IMR-90 (cell line): ENCODE results near the gene RNF217. TPM values are rescaled to one million over a fixed set of nuclear protein-coding genes. Genes with fewer than 3 reads are reported as not detected.

Experiments
- ATAC-seq: fragments of 200-7000 bp; cut with Tn5 transposase; 2 replicates; pipeline ENCODE4 v1.9.1; 2020; ENCODE audit warnings: low read depth, mild to moderate bottlenecking, moderate library complexity
- BruUV-seq: library from RNA; stranded (reverse); fragments of 400-500 nt; replicated peaks from 2 replicates; lab custom pipeline; 2021; lab: Mats Ljungman, UMichigan
- CTCF ChIA-PET: fragments of 300-600 bp; formaldehyde crosslinking; extraction: SDS; loops from one replicate; lab custom pipeline; 2021; ENCODE audit warnings: antibody characterized with exemption; lab: Yijun Ruan, JAX
- POLR2A ChIA-PET: fragments of 300-600 bp; sonication (Branson Sonifier 250); formaldehyde crosslinking; loops from one replicate; lab custom pipeline; 2022; ENCODE audit warnings: antibody characterized with exemption; ENCODE audit not compliant: unreplicated experiment; lab: Charles Lee
- DNase-seq: peaks from one replicate; pipeline ENCODE4 v3.0.0; 2013
- H2AFZ ChIP-seq: replicated peaks from 2 replicates; pipeline ENCODE3; 2013; ENCODE audit warnings: low read length, mild to moderate bottlenecking; ENCODE audit not compliant: poor library complexity
- H2AK5ac ChIP-seq: 2 replicates; pipeline ENCODE4 v1.6.1; 2013; ENCODE audit warnings: low read depth, low read length, inconsistent platforms
- H2AK9ac ChIP-seq: replicated peaks from 2 replicates; pipeline ENCODE3; 2013; ENCODE audit warnings: mild to moderate bottlenecking, low read depth, low read length, moderate library complexity; ENCODE audit not compliant: poor library complexity
- H2BK120ac ChIP-seq: 2 replicates; pipeline ENCODE4 v1.6.1; 2013; ENCODE audit warnings: low read depth, low read length, inconsistent platforms
- H2BK15ac ChIP-seq: 3 replicates; pipeline ENCODE4 v1.6.1; 2013; ENCODE audit warnings: low read depth, low read length, inconsistent platforms
- H2BK20ac ChIP-seq: 2 replicates; pipeline ENCODE4 v1.6.1; 2013; ENCODE audit warnings: low read depth, mild to moderate bottlenecking, inconsistent platforms, low read length, moderate library complexity
- H2BK5ac ChIP-seq: 2 replicates; pipeline ENCODE4 v1.6.1; 2013; ENCODE audit warnings: mild to moderate bottlenecking, low read depth, low read length, inconsistent platforms; ENCODE audit not compliant: poor library complexity, severe bottlenecking
- H3K14ac ChIP-seq: replicated peaks from 2 replicates; pipeline ENCODE4 v1.6.1; 2013; ENCODE audit warnings: low read depth, low read length, inconsistent platforms
- H3K18ac ChIP-seq: 2 replicates; pipeline ENCODE4 v1.6.1; 2013; ENCODE audit warnings: low read depth, low read length, control low read depth
- H3K23ac ChIP-seq: 2 replicates; pipeline ENCODE4 v1.6.1; 2013; ENCODE audit warnings: low read depth, low read length, inconsistent platforms
- H3K27ac ChIP-seq: 2 replicates; pipeline ENCODE4 v1.5.1; 2013; ENCODE audit warnings: mild to moderate bottlenecking, control low read depth, low read length; ENCODE audit not compliant: insufficient read depth
- H3K27me3 ChIP-seq: 2 replicates; pipeline ENCODE4 v1.6.1; 2013; ENCODE audit warnings: low read length; ENCODE audit not compliant: control insufficient read depth, insufficient read depth
- H3K36me3 ChIP-seq: 2 replicates; pipeline ENCODE4 v1.6.1; 2013; ENCODE audit warnings: low read length, mixed read lengths; ENCODE audit not compliant: control insufficient read depth, insufficient read depth
- H3K4ac ChIP-seq: 2 replicates; pipeline ENCODE4 v1.6.1; 2013; ENCODE audit warnings: low read depth, low read length, inconsistent platforms
- H3K4me1 ChIP-seq: 2 replicates; pipeline ENCODE4 v1.6.1; 2013; ENCODE audit warnings: low read length, mixed read lengths; ENCODE audit not compliant: control insufficient read depth, insufficient read depth
- H3K4me2 ChIP-seq: 2 replicates; pipeline ENCODE4 v1.6.1; 2013; ENCODE audit warnings: low read depth, mild to moderate bottlenecking, control low read depth, low read length, moderate library complexity
- H3K4me3 ChIP-seq: 2 replicates; pipeline ENCODE4 v1.5.1; 2013; ENCODE audit warnings: low read depth, mild to moderate bottlenecking, control low read depth, low read length, moderate library complexity; ENCODE audit not compliant: insufficient read depth
- H3K56ac ChIP-seq: 2 replicates; pipeline ENCODE4 v1.6.1; 2013; ENCODE audit warnings: low read length, inconsistent platforms; ENCODE audit not compliant: insufficient read depth; ENCODE audit errors: extremely low read depth
- H3K79me1 ChIP-seq, 2 experiments: 2 replicates each; pipeline ENCODE4 v1.6.1; 2013; ENCODE audit warnings: low read length in 2 of 2, inconsistent platforms in 1 of 2, low read depth in 1 of 2
- H3K9ac ChIP-seq: 2 replicates; pipeline ENCODE4 v1.6.1; 2013; ENCODE audit warnings: low read depth, low read length, control low read depth
- H3K9me1 ChIP-seq: 2 replicates; pipeline ENCODE4 v1.6.1; 2013; ENCODE audit warnings: low read length, inconsistent platforms; ENCODE audit not compliant: insufficient read depth
- H3K9me3 ChIP-seq: 2 replicates; pipeline ENCODE4 v1.6.1; 2013; ENCODE audit warnings: low read length; ENCODE audit not compliant: control insufficient read depth, insufficient read depth
- H4K20me1 ChIP-seq: 2 replicates; pipeline ENCODE4 v1.6.1; 2013; ENCODE audit warnings: low read length, inconsistent platforms; ENCODE audit not compliant: insufficient read depth
- H4K5ac ChIP-seq: 2 replicates; pipeline ENCODE4 v1.6.1; 2013; ENCODE audit warnings: mild to moderate bottlenecking, low read depth, low read length, control low read depth
- H4K8ac ChIP-seq, 2 experiments: 2 replicates each; pipeline ENCODE4 v1.6.1; 2013; ENCODE audit warnings: low read depth in 2 of 2, low read length in 2 of 2, control low read depth in 1 of 2, inconsistent platforms in 1 of 2
- H4K91ac ChIP-seq: 2 replicates; pipeline ENCODE4 v1.6.1; 2013; ENCODE audit warnings: low read depth, low read length, inconsistent platforms; ENCODE audit not compliant: insufficient read depth
- BHLHE40 ChIP-seq: fragments of 150-350 bp; IDR thresholded peaks from 2 replicates; pipeline ENCODE4 v1.6.1; 2016; ENCODE audit warnings: mild to moderate bottlenecking, low read depth, low read length
- CEBPB ChIP-seq: IDR thresholded peaks from 2 replicates; pipeline ENCODE4 v1.6.1; 2012; ENCODE audit warnings: low read depth, low read length, improper control_type of control experiment
- CHD1 ChIP-seq: IDR thresholded peaks from 2 replicates; pipeline ENCODE4 v1.6.1; 2012; ENCODE audit warnings: low read depth, low read length, improper control_type of control experiment
- CTCF ChIP-seq: conservative IDR thresholded peaks from 2 replicates; pipeline ENCODE4 v1.5.1; 2012; ENCODE audit warnings: mild to moderate bottlenecking, low read depth, low read length, improper control_type of control experiment
- ELK1 ChIP-seq: fragments of 150-350 bp; IDR thresholded peaks from 2 replicates; pipeline ENCODE4 v1.6.1; 2016; ENCODE audit warnings: low read depth, mild to moderate bottlenecking, low read length, moderate library complexity, borderline replicate concordance
- FOS ChIP-seq: fragments of 150-350 bp; IDR thresholded peaks from 2 replicates; pipeline ENCODE4 v1.6.1; 2016; ENCODE audit warnings: low read depth, low read length
- MAFK ChIP-seq: IDR thresholded peaks from 2 replicates; pipeline ENCODE4 v1.6.1; 2012; ENCODE audit warnings: low read depth, low read length, improper control_type of control experiment
- MAZ ChIP-seq: IDR thresholded peaks from 2 replicates; pipeline ENCODE4 v1.6.1; 2012; ENCODE audit warnings: low read depth, mild to moderate bottlenecking, low read length, improper control_type of control experiment, moderate library complexity, borderline replicate concordance
- MXI1 ChIP-seq: IDR thresholded peaks from 2 replicates; pipeline ENCODE4 v1.6.1; 2012; ENCODE audit warnings: low read depth, mild to moderate bottlenecking, low read length, moderate library complexity, borderline replicate concordance
- NFE2L2 ChIP-seq: fragments of 150-350 bp; IDR thresholded peaks from 2 replicates; pipeline ENCODE4 v1.6.1; 2016; ENCODE audit warnings: low read depth, mild to moderate bottlenecking, low read length
- POLR2A ChIP-seq: IDR thresholded peaks from 2 replicates; pipeline ENCODE4 v1.6.1; 2012; ENCODE audit warnings: mild to moderate bottlenecking, low read depth, low read length
- RAD21 ChIP-seq: IDR thresholded peaks from 2 replicates; pipeline ENCODE4 v1.6.1; 2012; ENCODE audit warnings: low read length, improper control_type of control experiment
- RCOR1 ChIP-seq: IDR thresholded peaks from 2 replicates; pipeline ENCODE4 v1.6.1; 2012; ENCODE audit warnings: mild to moderate bottlenecking, low read length, improper control_type of control experiment; ENCODE audit not compliant: insufficient replicate concordance
- RFX5 ChIP-seq: IDR thresholded peaks from 2 replicates; pipeline ENCODE4 v1.8.0; 2012; ENCODE audit warnings: low read depth, mild to moderate bottlenecking, low read length, moderate library complexity
- SMC3 ChIP-seq: fragments of 150-350 bp; IDR thresholded peaks from 2 replicates; pipeline ENCODE4 v1.6.1; 2016; ENCODE audit warnings: low read depth, mild to moderate bottlenecking, antibody characterized with exemption, low read length, moderate library complexity
- WGBS, 2 experiments: methylation state at CpG; one replicate each; pipeline versions ENCODE4 v1.1.5 to v1.1.7; 2013; ENCODE audit warnings: missing lambda C conversion rate in 2 of 2; ENCODE audit not compliant: insufficient read length in 1 of 2; ENCODE audit errors: extremely low coverage in 2 of 2; 5-methylcytosine and 5-hydroxymethylcytosine counted together
- dilution Hi-C: fragments of 300-500 bp; cut with HindIII; formaldehyde crosslinking; loops from one replicate; pipeline ENCODE4 v1.14.3; 2018; ENCODE audit warnings: low sequenced_read_pairs; ENCODE audit not compliant: unreplicated experiment
- in situ Hi-C: fragments of 300-500 bp; cut with MboI; formaldehyde crosslinking; loops from 3 replicates; pipeline ENCODE4 v1.14.3; 2019; ENCODE audit warnings: low sequenced_read_pairs, inconsistent platforms, mixed read lengths
- intact Hi-C: fragments of 100-400 bp; cut with micrococcal nuclease; formaldehyde crosslinking; loops from 2 replicates; pipeline ENCODE4 v1.10.0; 2022
- polyA plus RNA-seq, 3 experiments: library from polyadenylated mRNA; depleted of rRNA; stranded (reverse); fragments of >200 nt; gene quantifications; 2 replicates each; pipeline ENCODE4 v1.2.3, GENCODE V29; 2012; ENCODE audit warnings: low replicate concordance in 1 of 3
- total RNA-seq: library from RNA; depleted of rRNA; stranded (reverse); fragments of >200 nt; gene quantifications from 2 replicates; pipeline ENCODE4 v1.2.3, GENCODE V29; 2012

RNF217 gene
- total and polyA plus RNA-seq, 2 of the 4 experiments (the other 2 are of a cell fraction) = 11.7 to 20.4 TPM

GRCh38 chr6:125114248-125114858 is 152.1 kb downstream of the RNF217 start:
- CTCF ChIA-PET = interaction anchor here (0.6 to 1.6 kb wide), 24 partner anchors 8 to 491 kb away, joined by 3 to 14 read pairs (median 3); no protein-coding TSS in a partner anchor
- peak; percentile 61 for DNase-seq
- in situ Hi-C loops (loop anchor here (5.0 to 25.0 kb wide), 2 partner anchors 152 to 242 kb away; partner anchors contain the start of gene RNF217), dilution Hi-C loops (no loop called here), intact Hi-C loops (loop anchor here (1.0 kb wide), 2 partner anchors 151 to 243 kb away; no protein-coding TSS in a partner anchor)
- Histone ChIP-seq H3K79me1 (no peaks in the 10 kb centered on the region), H3K9me3 (peaks cover 16% of the 10 kb centered on the region), H3K56ac (no peak overlapping the region), H2BK20ac (no peak overlapping the region), H3K4me2 (no peak overlapping the region), H3K18ac (no peak overlapping the region), H3K9ac (no peak overlapping the region), H2AK5ac (no peak overlapping the region), H3K23ac (no peak overlapping the region), H2BK15ac (no peak overlapping the region), H3K4me3 (no peak overlapping the region), H3K4me1 (no peaks in the 10 kb centered on the region), H3K4ac (no peak overlapping the region), H3K27ac (no peak overlapping the region), H3K14ac (no peak overlapping the region), H4K20me1 (no peaks in the 10 kb centered on the region), H2BK5ac (no peak overlapping the region), H4K91ac (no peak overlapping the region), H2BK120ac (no peak overlapping the region), H3K36me3 (no peaks in the 10 kb centered on the region), H3K27me3 (no peaks in the 10 kb centered on the region), H3K9me1 (no peaks in the 10 kb centered on the region), H4K8ac (no peak overlapping the region), H2AFZ (no peak overlapping the region), H2AK9ac (no peak overlapping the region), H4K5ac (no peak overlapping the region)
- peak; percentile 51; the same call in 1 of the 2 replicates for ATAC-seq
- POLR2A ChIA-PET = interaction anchor here (1.0 kb wide), 1 partner anchor 151 kb away, joined by 3 read pairs; no protein-coding TSS in a partner anchor
- BruUV-seq = no TSS peak
- no CpG with 5 or more reads among the region's 1 CpG for WGBS, 2 experiments
- no peak for TF ChIP-seq MAZ
- TF ChIP-seq RCOR1 = no peak
- no peak for TF ChIP-seq MXI1
- peak; percentile 89 for TF ChIP-seq CTCF
- TF ChIP-seq RFX5 = no peak
- no peak for TF ChIP-seq ELK1
- no peak for TF ChIP-seq NFE2L2
- no peak for TF ChIP-seq CEBPB
- TF ChIP-seq RAD21 = peak; percentile 88
- peak; percentile 93 for TF ChIP-seq SMC3
- no peak for TF ChIP-seq CHD1
- no peak for TF ChIP-seq MAFK
- no peak for TF ChIP-seq BHLHE40
- no peak for TF ChIP-seq FOS
- TF ChIP-seq POLR2A = no peak
